GM19351 (cell line): ENCODE data around the gene GGNBP2.

Experiments used
- ATAC-seq: cut with Tn5 transposase; IDR thresholded peaks from one replicate; pipeline ENCODE4 v1.9.1; 2021; ENCODE audit warnings: mild to moderate bottlenecking, moderate library complexity; ENCODE audit not compliant: unreplicated experiment

The GGNBP2 gene

GRCh38 chr17:36515837-36516236 lies 28.9 kb upstream of the GGNBP2 start:
- ATAC-seq, result no peak

- no peak for ATAC-seq
Observed at GRCh38 chr17:36523113-36523512, 21.6 kb upstream of the GGNBP2 start.

DNA sequence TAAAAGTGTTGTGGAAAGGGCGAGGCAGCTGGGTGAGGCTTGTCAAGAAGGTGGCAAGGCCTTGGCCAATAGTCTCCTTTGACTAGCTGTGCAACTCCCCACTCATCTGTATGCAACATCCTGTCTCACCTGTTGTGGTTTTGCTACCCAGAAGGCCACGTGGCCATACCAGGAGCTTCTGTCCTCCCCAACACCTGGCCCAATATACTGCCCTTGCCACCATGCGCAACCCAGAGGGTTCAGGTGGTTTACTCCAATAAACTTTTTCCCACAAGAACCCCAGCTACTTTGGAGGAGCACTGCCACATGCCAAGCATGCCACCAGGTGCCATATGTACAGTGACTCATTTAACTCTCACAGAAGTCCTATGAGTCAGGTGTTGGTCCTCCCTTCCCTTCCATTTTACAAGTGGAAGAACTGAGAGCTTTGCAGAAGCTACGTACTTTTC lies 20.3 kb upstream of the GGNBP2 start:
- no peak for ATAC-seq

DNA sequence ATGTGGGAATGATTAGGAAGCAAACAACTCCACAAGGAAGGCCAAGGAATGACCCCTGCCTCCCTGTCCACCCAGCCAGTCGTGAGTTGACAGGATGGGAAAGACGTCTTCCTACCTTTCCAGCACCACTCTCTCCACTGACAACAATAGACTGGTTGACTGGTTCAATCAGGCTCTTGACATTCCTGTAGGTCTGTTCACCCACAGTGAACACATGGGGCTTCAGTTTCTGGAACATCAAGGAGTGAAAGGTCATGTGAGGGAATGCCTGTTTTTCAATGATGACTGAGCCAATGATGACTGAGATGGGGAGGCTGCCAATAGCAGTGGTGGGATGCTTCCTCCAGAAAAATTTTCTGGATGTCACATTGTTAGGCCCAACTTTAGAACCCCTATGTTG lies 19.6 kb upstream of the GGNBP2 start:
- ATAC-seq, result no peak

- ATAC-seq, result no peak
Observed at GRCh38 chr17:36525888-36526287, 18.8 kb upstream of the GGNBP2 start.

DNA sequence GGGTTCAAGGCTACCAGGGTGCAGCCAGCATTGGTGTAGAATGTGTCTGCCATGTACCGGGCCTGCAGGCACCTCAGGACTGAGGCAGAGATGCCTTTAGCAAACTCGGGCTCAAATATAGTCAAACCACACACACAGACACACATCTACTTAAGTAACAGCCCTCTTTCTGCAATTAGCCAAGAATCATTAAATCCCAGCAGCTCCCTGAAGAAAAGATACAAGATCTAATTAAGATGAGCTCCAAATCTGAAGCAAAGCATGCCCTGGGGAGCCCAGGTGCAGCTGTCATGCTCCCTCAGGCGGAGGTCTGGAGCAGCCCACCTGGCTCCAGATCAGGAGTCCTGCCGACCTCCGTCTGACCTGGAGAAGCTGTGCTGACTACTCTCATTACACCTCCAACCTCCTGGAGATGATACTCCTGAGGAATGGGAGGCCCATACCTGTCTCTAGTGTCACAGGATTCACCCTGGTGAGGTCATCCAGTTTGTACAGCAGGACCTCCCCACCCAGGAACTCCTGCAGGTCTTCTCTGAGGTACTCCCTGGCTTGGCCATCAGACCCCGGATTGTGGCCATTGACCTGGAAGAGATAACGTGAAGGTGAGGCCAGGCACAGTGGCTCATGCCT lies 17.0 kb upstream of the GGNBP2 start:
- no peak for ATAC-seq

DNA sequence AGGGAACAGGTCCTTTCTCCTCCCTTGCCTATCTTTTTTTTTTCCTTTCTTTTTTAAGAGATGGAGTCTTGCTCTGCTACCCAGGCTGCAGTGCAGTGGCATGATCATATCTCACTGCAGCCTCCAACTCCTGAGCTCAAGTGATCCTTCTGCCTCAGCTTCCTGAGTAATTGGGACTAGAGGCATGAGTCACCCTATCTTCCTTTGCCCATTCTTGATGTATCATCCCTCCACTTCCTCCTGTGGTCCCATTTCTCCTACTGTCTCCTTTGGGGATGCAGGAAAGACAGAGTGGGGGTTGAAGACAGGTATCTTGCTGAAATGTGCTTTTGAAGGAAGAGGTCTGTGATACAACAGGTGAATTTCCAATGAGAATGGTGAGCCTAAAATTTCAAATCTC lies 15.6 kb upstream of the GGNBP2 start:
- no peak for ATAC-seq

GRCh38 chr17:36532435-36532975 lies 12.2 kb upstream of the GGNBP2 start:
- ATAC-seq, result no peak

- ATAC-seq, result peak; percentile 34
Observed at GRCh38 chr17:36533935-36534839, 10.5 kb upstream of the GGNBP2 start.

- ATAC-seq, result peak; percentile 71
Observed at GRCh38 chr17:36534840-36535668, 9.7 kb upstream of the GGNBP2 start, which contains the start of the genes MYO19 and PIGW. Gene MYO19 (minus strand): TSS chr17:36534868. CDS start chr17:36532538, 2,330 bp downstream. Gene PIGW (plus strand): TSS chr17:36534987. CDS start chr17:36537102, 2,115 bp downstream.

GRCh38 chr17:36535669-36536081 lies 9.0 kb upstream of the GGNBP2 start:
- no peak for ATAC-seq

DNA sequence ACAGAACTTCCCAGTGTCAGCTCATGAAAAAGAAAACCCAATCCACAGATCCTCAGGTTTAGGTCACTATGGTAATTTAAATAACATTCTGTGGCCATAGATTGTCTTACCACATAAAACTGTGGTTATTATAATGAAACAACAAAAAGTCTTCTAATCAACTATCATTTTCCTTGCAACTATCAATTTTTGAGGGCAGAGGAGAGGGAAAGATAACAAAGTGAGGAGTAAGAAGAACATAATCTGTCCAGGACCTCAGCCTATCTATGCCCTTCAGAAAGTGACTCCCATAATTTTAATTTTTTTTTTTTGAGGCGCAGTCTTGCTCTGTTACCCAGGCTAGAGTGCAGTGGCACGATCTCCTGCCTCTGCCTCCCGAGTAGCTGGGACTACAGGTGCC lies 4.0 kb upstream of the GGNBP2 start:
- ATAC-seq, result no peak

DNA sequence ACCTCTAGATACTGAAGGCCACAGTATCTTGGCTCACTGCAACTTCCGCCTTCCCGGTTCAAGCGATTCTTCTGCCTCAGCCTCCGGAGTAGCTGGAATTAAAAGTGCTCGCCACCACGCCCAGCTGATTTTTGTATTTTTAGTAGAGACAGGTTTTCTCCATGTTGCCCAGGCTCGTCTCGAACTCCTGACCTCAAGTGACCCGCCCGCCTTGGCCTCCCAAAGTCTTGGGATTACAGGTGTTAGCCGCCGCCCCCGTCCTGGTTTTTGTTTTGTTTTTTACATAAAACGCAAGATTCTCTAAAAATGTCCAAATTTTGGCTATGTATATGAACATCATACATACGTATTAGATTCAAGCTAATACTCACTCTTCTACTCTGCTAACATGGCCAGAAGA lies 2.0 kb upstream of the GGNBP2 start:
- ATAC-seq, result no peak

- no peak for ATAC-seq
Observed at GRCh38 chr17:36544044-36544306, 744 bp upstream of the GGNBP2 start.

GRCh38 chr17:36545077-36545464 lies 352 bp downstream of the GGNBP2 start:
- ATAC-seq, result peak; percentile 23

- ATAC-seq, result peak; percentile 68
Observed at GRCh38 chr17:36545465-36546417, 1.0 kb downstream of the GGNBP2 start.

DNA sequence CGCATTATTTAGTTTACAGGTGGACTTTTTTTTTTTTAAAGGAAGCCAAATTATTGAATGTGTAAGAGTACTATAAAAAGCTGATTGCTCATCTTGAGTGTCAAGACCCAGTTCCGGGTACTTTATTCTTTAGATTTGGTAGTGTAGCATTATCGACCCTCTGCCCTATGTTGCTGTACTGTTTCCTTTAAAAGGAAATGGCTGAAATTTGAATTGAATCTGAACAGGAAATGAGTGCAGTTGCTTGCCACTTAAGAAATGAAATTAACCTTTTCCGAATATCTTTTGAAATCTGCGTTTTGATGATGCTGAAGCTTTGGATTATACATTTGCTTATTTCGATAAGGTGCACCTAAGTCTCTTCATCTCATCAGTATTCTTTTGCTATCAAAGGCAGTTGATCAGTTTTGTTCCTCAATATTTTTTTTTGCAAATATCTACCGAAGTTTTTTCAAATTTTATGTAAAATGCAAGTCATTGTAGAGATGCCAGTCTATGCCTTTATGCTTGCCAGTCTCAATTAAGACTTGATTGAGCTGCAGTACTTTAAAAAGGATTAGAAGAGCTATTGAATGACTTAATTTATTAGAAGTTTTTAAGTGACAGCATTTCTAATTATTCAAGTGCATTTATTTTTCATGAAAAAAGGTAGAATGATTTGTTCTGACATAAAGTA lies 1.8 kb downstream of the GGNBP2 start:
- no peak for ATAC-seq

GRCh38 chr17:36547776-36548175 lies 3.1 kb downstream of the GGNBP2 start:
- no peak for ATAC-seq
